ENCODE results near the gene STON2. TPM values are rescaled to one million over a fixed set of nuclear protein-coding genes. Genes with fewer than 3 reads are reported as not detected.

STON2 gene
- total and polyA plus RNA-seq, 2 of the 13 experiments (the other 11 are each of a cell fraction or from before 2014, with no cell fraction given) = 2.1 to 11.0 TPM

DNA sequence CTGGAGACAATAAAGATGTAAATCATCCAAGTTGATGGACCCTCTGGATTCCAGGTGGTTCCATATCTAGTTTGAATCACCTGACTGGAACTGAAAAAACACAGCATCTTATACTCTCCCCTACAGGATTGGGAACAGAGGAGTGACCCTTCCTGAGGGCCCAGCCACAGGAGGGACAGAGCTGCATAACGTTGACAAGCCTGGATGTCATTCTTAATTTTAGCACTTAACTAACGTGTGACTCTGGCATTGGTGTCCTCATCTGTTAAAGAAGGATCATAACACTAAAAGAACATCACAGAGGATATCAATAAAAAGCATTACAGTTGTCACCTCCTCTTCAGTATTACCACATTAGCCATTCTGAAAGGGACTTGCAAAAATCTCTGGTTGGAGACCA is 47.7 kb downstream of the STON2 start:
- Histone ChIP-seq H3K27me3 (ENCODE audit: control insufficient read depth in 1 of 2, insufficient read depth in 2 of 2, low read length in 2 of 2) (no peaks in the 10 kb centered on the region), H2AFZ (ENCODE audit: low read length) (no peak overlapping the region), H3K4me3 (replicated peaks in 1 of 3; ENCODE audit: insufficient read depth in 1 of 3, low read depth in 2 of 3, low read length in 3 of 3) (no peak overlapping the region), H3K4me2 (ENCODE audit: low read depth, low read length) (no peak overlapping the region), H3K9ac (ENCODE audit: insufficient read depth, low read depth, low read length) (no peak overlapping the region), H4K20me1 (ENCODE audit: insufficient read depth, low read length) (no peaks in the 10 kb centered on the region), H3K27ac (ENCODE audit: extremely low read length, insufficient read depth, low read length) (no peak overlapping the region), H3K79me2 (ENCODE audit: insufficient read depth, low read length) (no peaks in the 10 kb centered on the region), H3K4me1 (ENCODE audit: insufficient read depth, low read length) (no peaks in the 10 kb centered on the region), H3K9me3 (ENCODE audit: low read length) (no peaks in the 10 kb centered on the region; the same call in 1 of the 2 replicates), H3K36me3 (replicated peaks in 1 of 2; ENCODE audit: control insufficient read depth in 1 of 2, insufficient read depth in 2 of 2, low read length in 2 of 2) (no peaks in the 10 kb centered on the region)
- intact Hi-C loops (cut with micrococcal nuclease; ENCODE audit: unreplicated experiment) (no loop called here), in situ Hi-C loops (cut with HindIII; ENCODE audit: extremely low pct_ligation_motif_present, low pct_unique_long_range_greater_than_20kb) (no loop called here)
- WGBS (ENCODE audit: low lambda C conversion rate) = 76% methylated on average over 2 of the region's 2 CpGs
- DNase-seq (ENCODE audit: low spot score) = no peak
- no TSS peak for BruUV-seq (replicated peaks)
- FAIRE-seq = no peak
- POLR2A ChIA-PET = no interaction called here
- CTCF ChIA-PET (ENCODE audit: low intra/inter-chr PET ratio, low total read pairs) = no interaction called here
- no peak for ATAC-seq
- no peak for TF ChIP-seq DDIT3 (CRISPR knock-in tag; IDR thresholded peaks at IDR 0.05)
- no peak for TF ChIP-seq ZKSCAN8 (CRISPR knock-in tag; IDR thresholded peaks at IDR 0.05; ENCODE audit: borderline replicate concordance)
- no peak for TF ChIP-seq ZBTB46 (CRISPR knock-in tag; IDR thresholded peaks at IDR 0.05; ENCODE audit: borderline replicate concordance)
- TF ChIP-seq, protein P1, sequence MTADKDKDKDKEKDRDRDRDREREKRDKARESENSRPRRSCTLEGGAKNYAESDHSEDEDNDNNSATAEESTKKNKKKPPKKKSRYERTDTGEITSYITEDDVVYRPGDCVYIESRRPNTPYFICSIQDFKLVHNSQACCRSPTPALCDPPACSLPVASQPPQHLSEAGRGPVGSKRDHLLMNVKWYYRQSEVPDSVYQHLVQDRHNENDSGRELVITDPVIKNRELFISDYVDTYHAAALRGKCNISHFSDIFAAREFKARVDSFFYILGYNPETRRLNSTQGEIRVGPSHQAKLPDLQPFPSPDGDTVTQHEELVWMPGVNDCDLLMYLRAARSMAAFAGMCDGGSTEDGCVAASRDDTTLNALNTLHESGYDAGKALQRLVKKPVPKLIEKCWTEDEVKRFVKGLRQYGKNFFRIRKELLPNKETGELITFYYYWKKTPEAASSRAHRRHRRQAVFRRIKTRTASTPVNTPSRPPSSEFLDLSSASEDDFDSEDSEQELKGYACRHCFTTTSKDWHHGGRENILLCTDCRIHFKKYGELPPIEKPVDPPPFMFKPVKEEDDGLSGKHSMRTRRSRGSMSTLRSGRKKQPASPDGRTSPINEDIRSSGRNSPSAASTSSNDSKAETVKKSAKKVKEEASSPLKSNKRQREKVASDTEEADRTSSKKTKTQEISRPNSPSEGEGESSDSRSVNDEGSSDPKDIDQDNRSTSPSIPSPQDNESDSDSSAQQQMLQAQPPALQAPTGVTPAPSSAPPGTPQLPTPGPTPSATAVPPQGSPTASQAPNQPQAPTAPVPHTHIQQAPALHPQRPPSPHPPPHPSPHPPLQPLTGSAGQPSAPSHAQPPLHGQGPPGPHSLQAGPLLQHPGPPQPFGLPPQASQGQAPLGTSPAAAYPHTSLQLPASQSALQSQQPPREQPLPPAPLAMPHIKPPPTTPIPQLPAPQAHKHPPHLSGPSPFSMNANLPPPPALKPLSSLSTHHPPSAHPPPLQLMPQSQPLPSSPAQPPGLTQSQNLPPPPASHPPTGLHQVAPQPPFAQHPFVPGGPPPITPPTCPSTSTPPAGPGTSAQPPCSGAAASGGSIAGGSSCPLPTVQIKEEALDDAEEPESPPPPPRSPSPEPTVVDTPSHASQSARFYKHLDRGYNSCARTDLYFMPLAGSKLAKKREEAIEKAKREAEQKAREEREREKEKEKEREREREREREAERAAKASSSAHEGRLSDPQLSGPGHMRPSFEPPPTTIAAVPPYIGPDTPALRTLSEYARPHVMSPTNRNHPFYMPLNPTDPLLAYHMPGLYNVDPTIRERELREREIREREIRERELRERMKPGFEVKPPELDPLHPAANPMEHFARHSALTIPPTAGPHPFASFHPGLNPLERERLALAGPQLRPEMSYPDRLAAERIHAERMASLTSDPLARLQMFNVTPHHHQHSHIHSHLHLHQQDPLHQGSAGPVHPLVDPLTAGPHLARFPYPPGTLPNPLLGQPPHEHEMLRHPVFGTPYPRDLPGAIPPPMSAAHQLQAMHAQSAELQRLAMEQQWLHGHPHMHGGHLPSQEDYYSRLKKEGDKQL (CRISPR knock-in tag; IDR thresholded peaks at IDR 0.05; ENCODE audit: low read depth) = no peak
- TF ChIP-seq MED1 (CRISPR knock-in tag; IDR thresholded peaks at IDR 0.05) = no peak
- TF ChIP-seq YY1 (IDR thresholded peaks at IDR 0.05; ENCODE audit: insufficient read depth, insufficient replicate concordance, low read depth, low read length) = no peak
- TF ChIP-seq GZF1 (CRISPR knock-in tag; IDR thresholded peaks at IDR 0.05) = no peak
- no peak for TF ChIP-seq MXD3 (CRISPR knock-in tag; IDR thresholded peaks at IDR 0.05)
- TF ChIP-seq MLXIP (CRISPR knock-in tag; IDR thresholded peaks at IDR 0.05; ENCODE audit: borderline replicate concordance) = no peak
- no peak for TF ChIP-seq BCL6 (CRISPR knock-in tag; IDR thresholded peaks at IDR 0.05)
- no peak for TF ChIP-seq ZNF33B (CRISPR knock-in tag; IDR thresholded peaks at IDR 0.05)
